ENCODE data around the gene SPOUT1.

The SPOUT1 gene

GRCh38 chr9:128836509-128837145 lies 7.0 kb upstream of the SPOUT1 start:
- Histone ChIP-seq H3K27ac (replicated peaks; ENCODE audit: low read length) (no peak overlapping the region), H3K4me3 (ENCODE audit: low read length in 2 of 2) (peak overlapping the region in 1 of 2 donors; percentile 62), H2BK15ac (ENCODE audit: low read length) (no peak overlapping the region), H2BK120ac (ENCODE audit: low read depth, low read length) (no peak overlapping the region), H2BK5ac (ENCODE audit: low read length) (no peak overlapping the region), H2BK12ac (ENCODE audit: low read length) (no peak overlapping the region), H3K9me3 (replicated peaks in 1 of 2; ENCODE audit: control insufficient read depth in 2 of 2, insufficient read depth in 1 of 2, low read depth in 1 of 2, low read length in 2 of 2) (no peaks in the 10 kb centered on the region), H2AK5ac (ENCODE audit: low read depth, low read length) (no peak overlapping the region), H3K18ac (ENCODE audit: low read length) (no peak overlapping the region), H4K91ac (ENCODE audit: low read depth, low read length, poor library complexity) (no peak overlapping the region), H4K8ac (ENCODE audit: low read depth, low read length) (no peak overlapping the region), H3K4me2 (ENCODE audit: insufficient read depth, low read length, poor library complexity, severe bottlenecking) (no peak overlapping the region), H3K9ac (ENCODE audit: low read depth, low read length, poor library complexity) (no peak overlapping the region), H3K27me3 (ENCODE audit: control insufficient read depth in 3 of 3, insufficient read depth in 3 of 3, low read depth in 1 of 3, low read length in 3 of 3) (no peaks in the 10 kb centered on the region), H2AFZ (ENCODE audit: low read length) (no peak overlapping the region), H3K79me1 (ENCODE audit: low read depth, low read length) (peaks cover 2% of the 10 kb centered on the region), H3K4me1 (ENCODE audit: control insufficient read depth in 2 of 2, insufficient read depth in 1 of 2, low read depth in 1 of 2, low read length in 2 of 2) (no peaks in the 10 kb centered on the region), H3K23ac (ENCODE audit: low read depth, low read length, poor library complexity) (no peak overlapping the region), H3K14ac (ENCODE audit: low read length) (no peak overlapping the region), H3K36me3 (replicated peaks in 1 of 2; ENCODE audit: control insufficient read depth in 2 of 2, insufficient read depth in 2 of 2, low read length in 2 of 2) (peaks cover 13 to 36% of the 10 kb centered on the region in 2 donors), H3K4ac (ENCODE audit: low read length) (no peak overlapping the region)
- DNase-seq (ENCODE audit: low spot score): no peak
- WGBS, 2 donors (ENCODE audit: extremely low coverage in 2 of 2, insufficient read length in 2 of 2, insufficient replicate concordance in 1 of 2): no CpG with 5 or more reads among the region's 14 CpGs

DNA sequence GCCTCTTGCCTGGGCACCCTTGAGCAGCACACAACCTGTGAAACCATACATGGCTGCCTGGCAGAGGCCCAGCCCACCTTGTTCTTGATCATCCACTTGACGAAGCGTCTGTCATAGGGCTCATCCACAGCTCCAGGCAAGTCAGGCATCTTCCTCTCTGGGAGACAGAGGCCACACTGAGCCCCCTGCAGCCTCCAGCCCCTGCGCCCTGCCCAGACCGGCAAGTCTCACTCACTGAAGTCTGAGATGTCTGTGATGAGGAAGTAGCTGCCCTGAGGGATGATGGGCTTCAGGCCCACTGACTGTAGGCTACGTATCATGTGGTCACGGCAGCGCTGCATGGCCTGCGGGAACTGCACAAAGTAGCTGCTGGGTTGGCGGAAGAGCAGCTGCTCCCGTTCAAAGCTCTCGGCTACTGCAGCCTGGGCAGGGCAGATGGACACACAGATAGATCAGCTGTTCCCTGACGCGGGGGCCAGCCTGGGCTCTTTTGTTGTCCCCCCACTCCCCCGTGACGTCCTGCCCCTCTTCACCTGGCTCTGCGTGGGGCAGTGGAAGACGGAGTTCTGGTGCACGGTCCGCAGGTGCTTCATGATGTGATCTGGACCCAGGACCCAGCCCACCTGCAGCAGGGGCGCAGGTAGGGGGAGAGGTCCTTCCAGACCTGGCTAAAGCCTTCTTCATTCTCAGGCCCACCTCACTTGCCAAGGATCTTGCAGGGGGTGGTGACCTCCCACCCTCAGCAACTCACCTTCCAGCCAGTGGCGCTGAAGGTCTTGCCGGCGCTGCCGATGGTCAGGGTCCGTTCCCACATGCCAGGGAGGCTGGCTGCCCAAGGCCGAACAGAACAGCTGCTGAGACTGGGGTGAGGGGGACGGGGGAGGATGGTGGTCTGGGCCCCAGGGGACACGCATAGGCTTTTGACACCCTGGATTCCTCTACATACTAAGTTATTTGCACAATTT lies 5.9 kb upstream of the SPOUT1 start:
- H4K91ac ChIP-seq (ENCODE audit: low read depth, low read length, poor library complexity): no peak overlapping the region
- H2BK15ac ChIP-seq (ENCODE audit: low read length): no peak overlapping the region
- peaks cover 2% of the 10 kb centered on the region for H3K79me1 ChIP-seq (ENCODE audit: low read depth, low read length)
- H2BK12ac ChIP-seq (ENCODE audit: low read length): no peak overlapping the region
- no peak overlapping the region for H3K4ac ChIP-seq (ENCODE audit: low read length)
- no peak overlapping the region for H3K4me3 ChIP-seq (ENCODE audit: low read length in 2 of 2)
- no peak overlapping the region for H3K27ac ChIP-seq (replicated peaks; ENCODE audit: low read length)
- peak overlapping the region; percentile 20 for H3K23ac ChIP-seq (ENCODE audit: low read depth, low read length, poor library complexity)
- H3K4me2 ChIP-seq (ENCODE audit: insufficient read depth, low read length, poor library complexity, severe bottlenecking): no peak overlapping the region
- no peak for DNase-seq (ENCODE audit: low spot score)
- no CpG with 5 or more reads among the region's 28 CpGs for WGBS, 2 donors (ENCODE audit: extremely low coverage in 2 of 2, insufficient read length in 2 of 2, insufficient replicate concordance in 1 of 2)
- H3K27me3 ChIP-seq (ENCODE audit: control insufficient read depth in 3 of 3, insufficient read depth in 3 of 3, low read depth in 1 of 3, low read length in 3 of 3): no peaks in the 10 kb centered on the region
- no peak overlapping the region for H2AFZ ChIP-seq (ENCODE audit: low read length)
- H2BK5ac ChIP-seq (ENCODE audit: low read length): no peak overlapping the region
- H2BK120ac ChIP-seq (ENCODE audit: low read depth, low read length): peak overlapping the region; percentile 72
- H2AK5ac ChIP-seq (ENCODE audit: low read depth, low read length): no peak overlapping the region
- no peak overlapping the region for H3K14ac ChIP-seq (ENCODE audit: low read length)
- peaks cover 13 to 36% of the 10 kb centered on the region in 2 donors for H3K36me3 ChIP-seq (replicated peaks in 1 of 2; ENCODE audit: control insufficient read depth in 2 of 2, insufficient read depth in 2 of 2, low read length in 2 of 2)
- H3K9me3 ChIP-seq (replicated peaks in 1 of 2; ENCODE audit: control insufficient read depth in 2 of 2, insufficient read depth in 1 of 2, low read depth in 1 of 2, low read length in 2 of 2): no peaks in the 10 kb centered on the region
- H3K4me1 ChIP-seq (ENCODE audit: control insufficient read depth in 2 of 2, insufficient read depth in 1 of 2, low read depth in 1 of 2, low read length in 2 of 2): no peaks in the 10 kb centered on the region
- H3K18ac ChIP-seq (ENCODE audit: low read length): no peak overlapping the region
- H4K8ac ChIP-seq (ENCODE audit: low read depth, low read length): no peak overlapping the region
- peak overlapping the region; percentile 30 for H3K9ac ChIP-seq (ENCODE audit: low read depth, low read length, poor library complexity)

DNA sequence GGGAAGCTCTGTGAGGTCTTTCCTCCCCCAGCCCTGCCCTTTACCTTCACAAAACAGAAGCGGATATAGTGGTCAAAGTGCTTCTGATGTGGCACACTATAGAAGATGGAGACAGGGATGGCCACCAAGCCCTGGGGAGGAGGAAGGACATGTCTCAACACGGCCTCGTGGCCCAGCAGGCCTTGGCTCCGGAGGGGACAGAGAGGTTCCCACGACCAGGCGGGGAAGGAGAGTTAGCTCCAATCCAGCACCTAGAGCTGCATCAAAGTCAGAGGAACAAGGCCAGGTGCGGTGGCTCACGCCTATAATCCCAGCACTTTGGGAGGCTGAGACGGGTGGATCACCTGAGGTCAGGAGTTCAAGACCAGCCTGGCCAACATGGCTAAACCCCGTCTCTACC lies 4.1 kb upstream of the SPOUT1 start:
- WGBS, 2 donors (ENCODE audit: extremely low coverage in 2 of 2, insufficient read length in 2 of 2, insufficient replicate concordance in 1 of 2): no CpG with 5 or more reads among the region's 10 CpGs

More for the DNA sequence above, 4.1 kb upstream of the SPOUT1 start:
- Histone ChIP-seq H3K27ac (replicated peaks; ENCODE audit: low read length) (no peak overlapping the region), H2BK120ac (ENCODE audit: low read depth, low read length) (no peak overlapping the region), H2AK5ac (ENCODE audit: low read depth, low read length) (no peak overlapping the region), H2BK5ac (ENCODE audit: low read length) (no peak overlapping the region), H4K8ac (ENCODE audit: low read depth, low read length) (no peak overlapping the region), H2AFZ (ENCODE audit: low read length) (no peak overlapping the region), H3K4ac (ENCODE audit: low read length) (no peak overlapping the region), H3K14ac (ENCODE audit: low read length) (no peak overlapping the region), H3K9me3 (replicated peaks in 1 of 2; ENCODE audit: control insufficient read depth in 2 of 2, insufficient read depth in 1 of 2, low read depth in 1 of 2, low read length in 2 of 2) (no peaks in the 10 kb centered on the region), H3K4me1 (ENCODE audit: control insufficient read depth in 2 of 2, insufficient read depth in 1 of 2, low read depth in 1 of 2, low read length in 2 of 2) (peaks cover 3 to 4% of the 10 kb centered on the region in 2 donors), H3K9ac (ENCODE audit: low read depth, low read length, poor library complexity) (no peak overlapping the region), H3K4me3 (ENCODE audit: low read length in 2 of 2) (peak overlapping the region in 1 of 2 donors; percentile 11), H4K91ac (ENCODE audit: low read depth, low read length, poor library complexity) (no peak overlapping the region), H3K36me3 (replicated peaks in 1 of 2; ENCODE audit: control insufficient read depth in 2 of 2, insufficient read depth in 2 of 2, low read length in 2 of 2) (peaks cover 13 to 35% of the 10 kb centered on the region in 2 donors), H3K23ac (ENCODE audit: low read depth, low read length, poor library complexity) (no peak overlapping the region), H2BK12ac (ENCODE audit: low read length) (no peak overlapping the region), H3K79me1 (ENCODE audit: low read depth, low read length) (peaks cover 2% of the 10 kb centered on the region), H3K4me2 (ENCODE audit: insufficient read depth, low read length, poor library complexity, severe bottlenecking) (no peak overlapping the region), H3K27me3 (ENCODE audit: control insufficient read depth in 3 of 3, insufficient read depth in 3 of 3, low read depth in 1 of 3, low read length in 3 of 3) (no peaks in the 10 kb centered on the region), H3K18ac (ENCODE audit: low read length) (no peak overlapping the region), H2BK15ac (ENCODE audit: low read length) (no peak overlapping the region)
- DNase-seq (ENCODE audit: low spot score): no peak

Measured in neuronal stem cell (in vitro differentiated cells).